ENCODE measurements around the gene BRME1.

BRME1 gene

GRCh38 chr19:13848340-13848677 is 57.6 kb downstream of the BRME1 start:
- Histone ChIP-seq H3K9me3 (ENCODE audit: control extremely low read depth in 1 of 5, control insufficient read depth in 4 of 5, insufficient read depth in 2 of 5, low read depth in 1 of 5, low read length in 4 of 5) (no peaks in the 10 kb centered on the region), H3K27me3 (replicated peaks in 2 of 5; ENCODE audit: control insufficient read depth in 4 of 5, insufficient read depth in 5 of 5, low read length in 4 of 5) (no peaks in the 10 kb centered on the region), H3K27ac (ENCODE audit: insufficient read depth in 1 of 2, low read depth in 1 of 2, low read length in 2 of 2, poor library complexity in 1 of 2, severe bottlenecking in 2 of 2) (peak overlapping the region; percentile 100), H3K4me1 (ENCODE audit: control extremely low read depth in 1 of 4, control insufficient read depth in 4 of 4, insufficient read depth in 4 of 4, low read length in 3 of 4) (peaks cover 8 to 76% (median 69%) of the 10 kb centered on the region in 4 experiments), H3K36me3 (ENCODE audit: control insufficient read depth in 4 of 4, insufficient read depth in 4 of 4, low read length in 3 of 4) (no peaks in the 10 kb centered on the region), H3K4me3 (ENCODE audit: control insufficient read depth in 1 of 7, extremely low read depth in 1 of 7, insufficient read depth in 4 of 7, low read depth in 2 of 7, low read length in 6 of 7) (peak overlapping the region in 2 of 7 experiments; percentile 61 to 63)
- DNase-seq, result no peak
- ChIA-PET CTCF (interaction anchor here (1.0 to 8.0 kb wide), 3 partner anchors 12 to 18 kb away, joined by 3 to 129 read pairs (median 4); no protein-coding TSS in a partner anchor), POLR2A (interaction anchor here (8.4 to 9.5 kb wide), 2 partner anchors 11 to 14 kb away, joined by 230 to 284 read pairs; no protein-coding TSS in a partner anchor)
- WGBS (ENCODE audit: insufficient coverage), result no CpG with 5 or more reads among the region's 4 CpGs

- 0% methylated on average over 19 of the region's 47 CpGs for WGBS (ENCODE audit: insufficient coverage)
Measured at GRCh38 chr19:13847407-13848339, 58.2 kb downstream of the BRME1 start.

DNA sequence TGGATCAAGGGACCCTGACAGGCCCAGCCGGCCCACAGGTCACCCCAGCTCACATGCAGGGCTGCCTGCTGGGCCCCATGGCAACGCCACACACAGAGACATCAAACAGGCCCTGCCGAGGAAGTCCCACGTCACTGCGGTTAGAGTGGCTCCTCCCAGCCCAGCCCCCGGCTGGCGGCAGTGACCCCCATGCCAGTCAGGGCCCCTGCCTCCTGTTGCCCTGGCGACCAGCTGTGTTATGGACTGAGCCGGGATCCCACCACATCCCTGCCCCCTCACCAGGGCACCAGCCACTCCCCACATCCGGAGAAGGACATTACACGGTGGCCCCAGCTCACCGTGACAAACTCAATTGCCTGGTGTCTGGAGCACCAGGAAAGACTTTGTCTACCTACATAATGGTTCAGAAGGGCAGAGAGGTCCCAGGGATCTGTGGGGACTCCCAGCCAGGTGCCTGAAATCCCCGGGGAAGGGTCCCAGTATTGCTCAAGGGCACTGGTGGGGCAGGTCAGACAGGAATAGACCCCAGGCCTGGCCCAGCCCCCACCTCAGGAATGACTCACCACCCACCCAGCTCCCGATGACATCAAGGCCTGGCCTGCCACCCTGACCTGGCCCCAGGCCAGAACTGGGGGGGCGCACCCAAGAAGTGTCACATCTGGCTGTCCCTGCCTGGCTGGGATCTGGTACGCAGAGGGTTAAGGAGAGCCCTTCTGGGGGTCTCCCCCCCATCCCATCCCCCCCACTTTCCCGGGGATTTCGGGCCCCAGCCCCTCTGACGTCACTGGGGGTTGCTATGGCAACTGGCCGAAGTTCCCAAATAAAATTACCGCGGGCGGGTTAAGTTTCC is 59.1 kb downstream of the BRME1 start:
- peak; percentile 99 to 100 (median 99) for DNase-seq
- Histone ChIP-seq H3K36me3 (ENCODE audit: control insufficient read depth in 4 of 4, insufficient read depth in 4 of 4, low read length in 3 of 4) (no peaks in the 10 kb centered on the region), H3K4me3 (ENCODE audit: control insufficient read depth in 1 of 7, extremely low read depth in 1 of 7, insufficient read depth in 4 of 7, low read depth in 2 of 7, low read length in 6 of 7) (peak overlapping the region; percentile 23 to 73 (median 54)), H3K27ac (ENCODE audit: insufficient read depth in 1 of 2, low read depth in 1 of 2, low read length in 2 of 2, poor library complexity in 1 of 2, severe bottlenecking in 2 of 2) (peak overlapping the region; percentile 100), H3K27me3 (replicated peaks in 2 of 5; ENCODE audit: control insufficient read depth in 4 of 5, insufficient read depth in 5 of 5, low read length in 4 of 5) (no peaks in the 10 kb centered on the region), H3K9me3 (ENCODE audit: control extremely low read depth in 1 of 5, control insufficient read depth in 4 of 5, insufficient read depth in 2 of 5, low read depth in 1 of 5, low read length in 4 of 5) (no peaks in the 10 kb centered on the region), H3K4me1 (ENCODE audit: control extremely low read depth in 1 of 4, control insufficient read depth in 4 of 4, insufficient read depth in 4 of 4, low read length in 3 of 4) (peaks cover 8 to 81% (median 75%) of the 10 kb centered on the region in 4 experiments)
- ChIA-PET CTCF (interaction anchor here (0.7 to 8.0 kb wide), 6 partner anchors 11 to 72 kb away, joined by 3 to 129 read pairs (median 4); partner anchors contain the start of gene C19orf53), POLR2A (interaction anchor here (0.6 to 9.5 kb wide), 10 partner anchors 9 to 909 kb away, joined by 3 to 284 read pairs (median 3); partner anchors contain the start of gene CALR)
- under 1% methylated on average over 18 of the region's 23 CpGs for WGBS (ENCODE audit: insufficient coverage)

More at GRCh38 chr19:13847407-13848339, 58.2 kb downstream of the BRME1 start:
- peak; percentile 89 to 93 (median 91) for DNase-seq
- H3K27ac ChIP-seq (ENCODE audit: insufficient read depth in 1 of 2, low read depth in 1 of 2, low read length in 2 of 2, poor library complexity in 1 of 2, severe bottlenecking in 2 of 2), result peak overlapping the region; percentile 100
- no peaks in the 10 kb centered on the region for H3K36me3 ChIP-seq (ENCODE audit: control insufficient read depth in 4 of 4, insufficient read depth in 4 of 4, low read length in 3 of 4)
- no peaks in the 10 kb centered on the region for H3K9me3 ChIP-seq (ENCODE audit: control extremely low read depth in 1 of 5, control insufficient read depth in 4 of 5, insufficient read depth in 2 of 5, low read depth in 1 of 5, low read length in 4 of 5)
- ChIA-PET CTCF (interaction anchor here (1.0 to 8.0 kb wide), 5 partner anchors 11 to 23 kb away, joined by 3 to 129 read pairs (median 4); no protein-coding TSS in a partner anchor), POLR2A (interaction anchor here (0.6 to 9.5 kb wide), 7 partner anchors 9 to 713 kb away, joined by 3 to 284 read pairs (median 4); a partner anchor contains a TSS)
- H3K27me3 ChIP-seq (replicated peaks in 2 of 5; ENCODE audit: control insufficient read depth in 4 of 5, insufficient read depth in 5 of 5, low read length in 4 of 5), result no peaks in the 10 kb centered on the region
- H3K4me1 ChIP-seq (ENCODE audit: control extremely low read depth in 1 of 4, control insufficient read depth in 4 of 4, insufficient read depth in 4 of 4, low read length in 3 of 4), result peaks cover 8 to 80% (median 74%) of the 10 kb centered on the region in 4 experiments
- H3K4me3 ChIP-seq (ENCODE audit: control insufficient read depth in 1 of 7, extremely low read depth in 1 of 7, insufficient read depth in 4 of 7, low read depth in 2 of 7, low read length in 6 of 7), result peak overlapping the region in 6 of 7 experiments; percentile 23 to 73 (median 58)

DNA sequence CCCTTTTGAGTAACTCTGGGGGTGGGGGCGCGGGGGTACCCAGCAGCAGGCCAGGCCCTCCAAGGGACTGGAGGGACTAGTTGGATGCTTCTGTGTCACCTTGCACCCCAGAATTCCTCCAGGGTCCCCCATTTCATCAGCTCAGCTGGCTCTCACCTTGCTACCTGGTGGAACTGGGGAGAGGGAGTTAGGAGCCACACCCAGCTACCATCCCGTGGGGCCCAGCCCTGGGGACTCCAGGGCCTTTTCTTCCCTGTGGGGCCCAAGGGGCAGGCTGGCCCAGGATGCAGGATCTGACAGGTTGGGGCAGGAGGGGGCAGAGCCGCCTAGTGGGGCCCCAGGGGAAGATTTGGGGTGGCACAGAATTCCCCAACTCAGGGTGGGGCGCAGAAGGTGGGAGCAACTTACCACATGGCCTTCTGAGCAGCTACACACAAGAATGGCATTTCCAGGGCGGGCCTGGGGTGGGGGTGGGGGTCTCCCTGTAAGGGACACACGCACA is 61.7 kb downstream of the BRME1 start:
- H3K36me3 ChIP-seq (ENCODE audit: control insufficient read depth in 4 of 4, insufficient read depth in 4 of 4, low read length in 3 of 4), result peaks cover 0 to 4% (median 0%) of the 10 kb centered on the region in 4 experiments
- no peak for DNase-seq
- POLR2A ChIA-PET, result interaction anchor here (12.6 kb wide), 1 partner anchor 19 kb away, joined by 555 read pairs; no protein-coding TSS in a partner anchor
- peak overlapping the region; percentile 15 to 98 for H3K27ac ChIP-seq (ENCODE audit: insufficient read depth in 1 of 2, low read depth in 1 of 2, low read length in 2 of 2, poor library complexity in 1 of 2, severe bottlenecking in 2 of 2)
- H3K4me1 ChIP-seq (ENCODE audit: control extremely low read depth in 1 of 4, control insufficient read depth in 4 of 4, insufficient read depth in 4 of 4, low read length in 3 of 4), result peaks cover 8 to 82% (median 76%) of the 10 kb centered on the region in 4 experiments
- no peaks in the 10 kb centered on the region for H3K27me3 ChIP-seq (replicated peaks in 2 of 5; ENCODE audit: control insufficient read depth in 4 of 5, insufficient read depth in 5 of 5, low read length in 4 of 5)
- CTCF ChIA-PET, result interaction anchor here (1.5 to 1.6 kb wide), 2 partner anchors 15 to 18 kb away, joined by 3 to 7 read pairs; no protein-coding TSS in a partner anchor
- H3K9me3 ChIP-seq (ENCODE audit: control extremely low read depth in 1 of 5, control insufficient read depth in 4 of 5, insufficient read depth in 2 of 5, low read depth in 1 of 5, low read length in 4 of 5), result no peaks in the 10 kb centered on the region
- WGBS (ENCODE audit: insufficient coverage), result 92% methylated on average over 4 of the region's 7 CpGs
- H3K4me3 ChIP-seq (ENCODE audit: control insufficient read depth in 1 of 7, extremely low read depth in 1 of 7, insufficient read depth in 4 of 7, low read depth in 2 of 7, low read length in 6 of 7), result peak overlapping the region in 2 of 7 experiments; percentile 86 to 97

DNA sequence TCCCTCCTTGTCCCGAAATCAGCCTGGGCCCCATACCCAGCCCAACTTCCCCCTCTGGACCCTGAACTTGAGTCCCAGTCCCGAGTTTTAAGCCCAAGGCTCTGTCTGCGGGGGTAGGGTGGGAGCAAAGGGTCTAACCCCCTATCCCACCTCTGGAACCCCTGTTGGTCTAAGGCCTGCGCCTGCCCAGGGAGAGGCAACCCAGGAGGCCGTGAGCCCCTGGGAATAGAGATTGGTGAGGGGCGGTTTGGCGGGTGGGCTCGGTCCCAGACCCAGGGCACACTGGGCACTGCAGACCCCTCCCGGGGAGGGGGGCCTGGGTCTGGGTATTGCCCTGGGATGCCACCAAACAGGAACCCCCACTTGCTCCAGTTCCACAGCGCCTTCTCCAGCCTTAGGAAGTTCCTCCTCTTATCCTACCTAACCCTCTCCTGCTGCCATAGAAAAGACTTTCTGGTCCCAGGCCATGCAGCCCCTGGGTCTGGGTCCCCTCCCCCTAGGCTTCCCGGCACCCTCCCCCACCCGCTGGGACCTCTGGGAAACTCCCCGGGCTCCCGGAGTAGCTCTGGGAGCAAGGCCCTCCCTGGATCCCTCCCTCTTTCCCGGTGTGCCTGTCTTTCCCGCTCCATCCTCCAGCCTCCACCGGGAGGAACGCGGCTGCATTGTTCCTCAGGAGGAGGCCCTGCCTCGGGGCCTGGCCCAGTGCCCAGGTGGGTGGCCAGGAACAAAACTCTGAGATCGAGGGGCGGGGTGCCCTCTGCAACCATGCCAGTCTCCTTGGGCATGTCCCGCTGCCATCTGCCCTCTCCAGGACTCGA is 62.6 kb downstream of the BRME1 start:
- no peaks in the 10 kb centered on the region for H3K27me3 ChIP-seq (replicated peaks in 2 of 5; ENCODE audit: control insufficient read depth in 4 of 5, insufficient read depth in 5 of 5, low read length in 4 of 5)
- H3K4me1 ChIP-seq (ENCODE audit: control extremely low read depth in 1 of 4, control insufficient read depth in 4 of 4, insufficient read depth in 4 of 4, low read length in 3 of 4), result peaks cover 12 to 85% (median 77%) of the 10 kb centered on the region in 4 experiments
- DNase-seq, result no peak
- ChIA-PET POLR2A (interaction anchor here (0.7 to 12.6 kb wide), 2 partner anchors 20 to 29 kb away, joined by 3 to 555 read pairs; no protein-coding TSS in a partner anchor), CTCF (interaction anchor here (1.5 to 1.6 kb wide), 2 partner anchors 16 to 19 kb away, joined by 3 to 7 read pairs; no protein-coding TSS in a partner anchor)
- H3K36me3 ChIP-seq (ENCODE audit: control insufficient read depth in 4 of 4, insufficient read depth in 4 of 4, low read length in 3 of 4), result peaks cover 0 to 4% (median 2%) of the 10 kb centered on the region in 4 experiments
- peak overlapping the region; percentile 97 to 98 for H3K27ac ChIP-seq (ENCODE audit: insufficient read depth in 1 of 2, low read depth in 1 of 2, low read length in 2 of 2, poor library complexity in 1 of 2, severe bottlenecking in 2 of 2)
- no peaks in the 10 kb centered on the region for H3K9me3 ChIP-seq (ENCODE audit: control extremely low read depth in 1 of 5, control insufficient read depth in 4 of 5, insufficient read depth in 2 of 5, low read depth in 1 of 5, low read length in 4 of 5)
- 15% methylated on average over 9 of the region's 24 CpGs for WGBS (ENCODE audit: insufficient coverage)
- H3K4me3 ChIP-seq (ENCODE audit: control insufficient read depth in 1 of 7, extremely low read depth in 1 of 7, insufficient read depth in 4 of 7, low read depth in 2 of 7, low read length in 6 of 7), result peak overlapping the region; percentile 11 to 97 (median 71)
